GM12891 (cell line): ENCODE results near the gene ZNF418.
A peak's percentile ranks its signal among the peaks of the same experiment; 100 is the strongest.
"Not testable (repeated sequence)": the region's sequence is repeated elsewhere in the genome, so short reads cannot be mapped to it uniquely, and the experiment has no call there.

ENCODE experiments used
- PAX5 ChIP-seq: IDR thresholded peaks from 2 replicates; pipeline ENCODE4 v1.6.1; 2011; ENCODE audit warnings: low read length, moderate library complexity, mild to moderate bottlenecking; ENCODE audit not compliant: insufficient read depth, severe bottlenecking
- POLR2A ChIP-seq: IDR thresholded peaks from 2 replicates; pipeline ENCODE4 v1.6.1; 2011; ENCODE audit warnings: low read depth, low read length, control low read depth
- POLR2AphosphoS5 ChIP-seq: IDR thresholded peaks from 2 replicates; pipeline ENCODE4 v1.6.1; 2011; ENCODE audit warnings: low read depth, low read length, control low read depth
- POU2F2 ChIP-seq: IDR thresholded peaks from 2 replicates; pipeline ENCODE4 v1.6.1; 2011; ENCODE audit warnings: low read depth, mild to moderate bottlenecking, control low read depth, low read length, moderate library complexity
- SPI1 ChIP-seq: IDR thresholded peaks from 2 replicates; pipeline ENCODE4 v1.6.1; 2011; ENCODE audit warnings: low read depth, low read length, control low read depth
- TAF1 ChIP-seq: IDR thresholded peaks from 2 replicates; pipeline ENCODE4 v1.6.1; 2011; ENCODE audit warnings: low read depth, low read length, control low read depth

DNA sequence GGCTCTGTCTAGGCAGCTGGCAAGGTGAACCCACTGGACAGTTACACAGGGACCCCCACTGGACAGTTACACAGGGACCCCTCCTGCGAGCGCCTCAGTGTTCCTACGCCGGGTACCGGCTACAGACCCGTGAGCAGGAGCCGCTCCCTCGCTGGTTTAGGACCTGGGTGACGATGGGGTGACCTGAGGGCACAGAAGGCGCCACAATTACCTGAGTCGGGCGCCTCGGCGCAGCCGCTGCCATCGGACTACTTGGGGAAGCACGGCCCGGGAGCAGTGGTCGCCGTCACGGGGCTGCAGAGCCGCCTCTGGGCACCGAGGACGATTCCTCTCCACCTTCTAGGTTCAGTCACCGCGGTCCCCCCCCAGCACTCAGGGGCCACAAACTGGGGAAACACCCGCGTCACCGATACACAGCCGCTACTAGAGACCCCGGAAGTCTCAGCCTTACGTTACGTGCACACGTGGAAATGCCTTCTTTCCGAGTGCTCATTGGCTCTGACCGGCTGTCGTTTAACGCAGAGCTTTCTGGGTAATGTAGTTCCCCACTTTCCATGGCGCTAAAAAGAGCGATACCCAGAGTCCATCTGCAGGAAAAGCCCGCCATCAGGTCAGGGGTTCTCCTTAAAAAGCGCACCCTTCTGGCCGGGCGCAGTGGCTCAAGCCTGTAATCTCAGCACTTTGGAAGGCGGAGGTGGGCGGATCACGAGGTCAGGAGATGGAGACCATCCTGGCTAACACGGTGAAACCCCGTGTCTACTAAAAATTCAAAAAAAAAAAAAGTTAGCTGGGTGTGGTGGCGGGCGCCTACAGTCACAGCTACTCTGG is 18.8 kb downstream of the ZNF418 start, which contains the start of gene ZNF417:
- TF ChIP-seq POLR2A (peak; percentile 49; the same call in 1 of the 2 replicates), POLR2AphosphoS5 (peak; percentile 70)
- not testable (repeated sequence) for TF ChIP-seq SPI1, PAX5, POU2F2, TAF1
